GM21515 (cell line): ENCODE data around the gene GMPR2.
"Not testable (repeated sequence)": the region's sequence is repeated elsewhere in the genome, so short reads cannot be mapped to it uniquely, and the experiment has no call there.

ENCODE experiments used
- ATAC-seq: cut with Tn5 transposase; IDR thresholded peaks from one replicate; pipeline ENCODE4 v1.9.1; 2021; ENCODE audit not compliant: unreplicated experiment

GMPR2 gene

DNA sequence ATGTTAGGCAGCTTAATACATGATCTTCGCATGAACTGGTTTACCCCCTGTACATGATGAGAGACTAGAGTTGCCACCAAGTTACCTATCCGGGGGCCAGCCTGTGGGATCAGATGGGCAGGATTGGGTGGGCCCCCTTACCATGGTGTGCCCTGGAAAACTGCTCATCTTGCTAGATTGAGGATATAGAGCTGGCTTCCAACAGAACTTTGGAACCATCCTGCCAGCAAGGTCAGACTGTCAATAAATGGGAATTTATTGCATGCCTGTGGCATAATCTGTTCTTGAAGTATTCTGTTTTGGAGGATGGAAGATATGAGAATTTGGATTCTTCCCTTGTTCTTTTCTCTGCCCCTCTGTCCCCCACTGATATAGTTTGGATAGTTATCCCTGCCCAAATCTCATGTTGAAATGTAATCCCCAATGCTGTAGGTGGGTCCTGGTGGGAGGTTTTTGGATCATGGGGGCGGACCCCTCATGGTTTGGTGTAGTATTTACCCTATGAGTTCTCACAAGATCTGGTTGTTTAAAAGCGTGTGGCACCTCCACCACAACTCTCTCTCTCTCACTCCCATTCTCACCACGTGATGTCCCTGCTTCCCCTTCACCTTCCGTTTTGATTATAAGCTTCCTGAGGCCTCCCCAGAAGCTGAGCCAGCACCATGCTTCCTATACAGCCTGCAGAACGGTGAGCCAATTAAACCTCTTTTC is 33.8 kb upstream of the GMPR2 start:
- no peak for ATAC-seq

- not testable (repeated sequence) for ATAC-seq
These were observed 30.2 kb upstream of the GMPR2 start for GRCh38 chr14:24202538-24202937.

- not testable (repeated sequence) for ATAC-seq
These were observed 29.4 kb upstream of the GMPR2 start for GRCh38 chr14:24203249-24203886.

GRCh38 chr14:24204163-24205146 is 28.3 kb upstream of the GMPR2 start:
- ATAC-seq, result no peak

DNA sequence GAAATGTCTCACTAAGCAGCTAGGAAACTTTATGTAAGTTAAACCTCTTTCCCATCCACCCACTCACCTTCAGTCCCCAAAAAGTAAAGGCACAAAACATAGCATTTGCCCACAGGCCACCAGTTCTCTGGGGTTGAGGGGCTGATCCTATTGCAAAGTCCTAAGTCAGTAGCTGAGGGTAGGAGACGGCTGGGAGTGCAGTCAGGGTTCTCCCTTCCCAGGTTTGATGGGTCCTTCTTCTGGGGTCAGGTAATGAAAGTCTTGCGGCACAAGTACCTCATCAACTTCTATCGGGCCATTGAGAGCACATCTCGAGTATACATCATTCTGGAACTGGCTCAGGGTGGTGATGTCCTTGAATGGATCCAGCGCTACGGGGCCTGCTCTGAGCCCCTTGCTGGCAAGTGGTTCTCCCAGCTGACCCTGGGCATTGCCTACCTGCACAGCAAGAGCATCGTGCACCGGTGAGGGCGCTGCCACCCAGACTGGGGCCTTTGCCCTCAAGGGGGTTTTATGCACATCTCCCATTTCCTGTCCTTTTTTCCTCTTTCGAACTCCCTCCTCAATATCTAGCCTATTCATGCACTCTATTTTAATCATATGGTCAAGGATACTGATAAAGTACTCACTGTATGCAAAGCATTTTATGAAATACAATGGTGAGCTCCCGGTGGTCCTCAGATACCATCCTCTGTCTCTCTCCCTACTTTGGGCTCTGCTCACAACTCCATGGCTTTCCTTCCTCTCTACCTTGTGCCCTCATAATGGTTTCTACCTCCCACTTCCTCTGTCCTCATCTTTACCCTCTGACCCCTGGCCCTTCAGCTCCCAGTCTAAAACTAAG is 26.2 kb upstream of the GMPR2 start:
- no peak for ATAC-seq

- ATAC-seq, result no peak
These were observed 25.6 kb upstream of the GMPR2 start for GRCh38 chr14:24207104-24207551.

DNA sequence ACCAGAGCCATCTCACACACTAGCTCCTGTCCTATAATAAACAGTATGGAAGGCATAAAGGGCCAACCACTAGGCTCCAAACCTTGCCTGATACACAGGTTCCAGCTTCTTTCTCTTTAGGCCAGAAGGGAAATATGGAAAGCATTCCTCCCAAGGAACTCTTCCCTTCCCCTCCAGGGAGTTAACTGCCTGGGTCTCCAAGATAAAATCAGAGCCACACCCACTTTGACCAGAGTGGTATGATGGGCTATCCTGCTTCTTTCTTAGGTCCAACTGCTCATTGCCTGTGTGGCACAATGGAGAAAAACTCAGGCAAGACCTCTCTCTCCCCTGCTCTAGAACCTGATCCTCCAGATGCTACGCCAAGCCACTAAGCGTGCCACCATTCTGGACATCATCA is 25.1 kb upstream of the GMPR2 start:
- ATAC-seq, result no peak

GRCh38 chr14:24211311-24211710 is 21.4 kb upstream of the GMPR2 start:
- ATAC-seq, result no peak

- ATAC-seq, result peak; percentile 81
These were observed 19.5 kb upstream of the GMPR2 start, which contains the start of gene CHMP4A for GRCh38 chr14:24212924-24213865. TSS of gene CHMP4A (minus strand) at chr14:24213488. CDS start at chr14:24213439, 49 bp downstream.

GRCh38 chr14:24213866-24214662 is 18.7 kb upstream of the GMPR2 start:
- ATAC-seq, result no peak

DNA sequence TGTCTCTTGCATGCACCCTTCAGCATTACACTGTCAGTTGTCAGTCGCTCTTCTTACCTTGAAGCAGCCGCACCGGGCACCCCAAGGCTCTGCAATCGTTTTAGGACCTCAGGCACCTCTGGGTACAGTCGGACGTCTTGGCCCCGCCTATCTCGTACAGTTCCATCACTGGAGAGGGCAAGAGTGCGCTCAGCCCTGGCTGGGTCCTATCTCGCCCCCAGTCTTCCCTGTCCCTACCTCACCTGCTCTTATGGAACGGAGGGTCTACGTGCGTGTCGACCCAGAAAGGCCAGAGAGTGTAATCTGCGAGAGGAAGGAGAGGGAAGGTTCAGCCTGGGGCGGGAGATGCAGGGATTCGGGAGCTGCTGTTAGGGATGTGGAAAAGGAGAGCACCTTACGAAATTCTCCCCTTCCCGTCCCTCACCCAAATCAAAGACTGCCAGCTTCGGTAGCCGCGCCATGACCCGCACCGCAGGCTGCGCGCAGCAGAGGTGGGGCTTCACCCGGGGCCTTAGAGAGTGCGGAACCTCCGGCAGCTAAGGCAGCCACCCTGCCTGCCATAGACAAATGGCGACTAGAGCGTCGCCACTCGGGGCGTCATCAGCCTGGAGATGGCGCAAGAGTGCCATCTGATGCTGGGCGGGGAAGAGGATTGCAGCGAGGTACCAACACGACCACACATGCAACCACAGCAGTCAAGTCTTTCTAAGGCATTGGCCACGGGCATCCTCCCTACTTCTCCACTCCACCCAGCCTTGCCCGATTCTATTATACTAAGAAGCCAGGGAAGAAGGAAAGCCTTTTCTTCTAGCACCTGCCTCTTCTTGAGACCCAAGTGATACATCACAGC is 17.0 kb upstream of the GMPR2 start, which contains the start of gene MDP1:
MDP1 (minus strand) TSS at position 572 of the 850 bp plus-strand sequence; CDS start at position 461, 111 bp downstream.
- ATAC-seq, result peak; percentile 63

GRCh38 chr14:24216345-24216699 is 16.4 kb upstream of the GMPR2 start:
- ATAC-seq, result no peak

GRCh38 chr14:24216876-24217275 is 15.9 kb upstream of the GMPR2 start:
- ATAC-seq, result not testable (repeated sequence)

DNA sequence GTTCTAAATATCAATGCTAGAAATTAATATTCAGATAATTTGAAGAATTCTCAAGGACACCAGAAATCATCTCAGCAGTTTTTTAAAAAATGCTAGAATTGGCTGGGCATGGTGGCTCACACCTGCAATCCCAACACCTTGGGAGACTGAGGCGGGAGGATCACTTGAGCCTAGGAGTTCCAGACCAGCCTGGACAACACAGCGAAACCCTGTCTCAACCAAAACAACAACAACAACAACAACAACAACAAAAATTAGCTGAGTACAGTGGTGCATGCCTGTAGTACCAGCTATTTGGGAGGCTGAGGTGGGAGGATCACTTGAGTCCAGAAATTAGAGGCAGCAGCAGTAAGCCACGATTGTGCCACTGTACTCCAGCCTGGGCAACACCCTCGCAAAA is 13.6 kb upstream of the GMPR2 start:
- no peak for ATAC-seq

- ATAC-seq, result no peak
These were observed 13.2 kb upstream of the GMPR2 start for GRCh38 chr14:24219521-24219920.

DNA sequence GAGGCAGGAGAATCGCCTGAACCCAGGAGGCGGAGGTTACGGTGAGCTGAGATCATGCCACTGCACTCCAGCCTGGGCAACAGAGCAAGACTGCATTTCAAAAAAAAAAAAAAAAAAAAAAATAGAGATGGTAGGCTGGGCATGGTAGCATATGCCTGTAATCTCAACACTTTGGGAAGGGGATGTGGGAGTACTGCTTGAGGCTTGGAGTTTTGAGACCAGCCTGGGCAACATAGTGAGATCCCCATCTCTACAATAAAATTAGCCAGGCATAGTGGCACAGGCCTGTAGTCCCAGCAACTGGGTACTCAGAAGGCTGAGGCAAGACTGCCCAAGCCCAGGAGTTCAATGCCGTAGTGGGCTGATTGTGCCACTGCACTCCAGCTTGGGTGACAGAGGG is 9.7 kb upstream of the GMPR2 start:
- ATAC-seq, result not testable (repeated sequence)

- no peak for ATAC-seq
These were observed 8.1 kb upstream of the GMPR2 start for GRCh38 chr14:24224618-24225071.
